ENCODE results near the gene TIMM21. TPM values are rescaled to one million over a fixed set of nuclear protein-coding genes. Genes with fewer than 3 reads are reported as not detected.

TIMM21 gene, protein sequence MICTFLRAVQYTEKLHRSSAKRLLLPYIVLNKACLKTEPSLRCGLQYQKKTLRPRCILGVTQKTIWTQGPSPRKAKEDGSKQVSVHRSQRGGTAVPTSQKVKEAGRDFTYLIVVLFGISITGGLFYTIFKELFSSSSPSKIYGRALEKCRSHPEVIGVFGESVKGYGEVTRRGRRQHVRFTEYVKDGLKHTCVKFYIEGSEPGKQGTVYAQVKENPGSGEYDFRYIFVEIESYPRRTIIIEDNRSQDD
- total RNA-seq = 10 to 100 TPM in 1 of 2 donors, 1 to 10 TPM in 1; 3.9 to 23.1 TPM

DNA sequence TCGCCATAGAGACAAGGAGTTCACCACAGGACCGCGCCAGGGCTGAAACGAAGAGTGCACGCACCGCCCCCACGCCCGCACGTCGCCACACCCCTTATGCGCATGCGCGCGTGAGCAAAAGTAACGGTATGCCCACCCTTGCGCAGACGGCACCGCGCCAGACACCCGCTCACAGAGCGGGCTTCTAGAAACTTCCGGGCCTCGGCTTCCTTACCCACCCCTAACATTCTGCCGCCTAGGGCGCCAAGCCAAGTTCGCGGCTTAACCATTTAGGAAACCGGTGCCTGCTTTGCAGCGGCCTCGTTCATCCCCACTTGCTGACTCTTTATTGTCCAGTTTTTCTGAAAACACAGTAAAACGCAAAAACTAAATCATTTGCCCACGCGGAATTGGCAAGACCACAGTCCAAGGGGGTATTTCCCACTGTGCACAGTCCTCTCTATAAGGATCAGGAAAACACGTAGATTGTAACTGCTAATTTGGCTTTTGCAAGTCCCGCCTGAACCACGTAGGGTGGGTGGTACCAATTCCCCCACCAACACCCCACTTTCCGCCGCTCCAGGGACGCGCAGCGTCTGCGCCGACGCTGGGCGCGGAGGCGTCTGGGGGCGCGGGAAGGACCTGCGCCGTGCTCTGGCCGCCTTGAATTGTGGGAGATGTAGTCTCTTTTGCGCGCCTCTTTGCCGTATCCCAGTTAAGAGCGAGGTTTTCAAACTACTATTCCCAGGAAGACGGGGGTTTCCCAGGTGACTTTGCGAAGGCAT is at the start of gene TIMM21, which contains the start of gene FBXO15:
TSS of gene TIMM21 (plus strand) at position 745 of the 764 bp plus-strand sequence. CDS start 286 bp downstream, outside the sequence.
TSS of gene FBXO15 (minus strand) at position 56 of the 764 bp plus-strand sequence. CDS start at position 7, 49 bp downstream.
- peak; percentile 31 to 72 (median 60) for TF ChIP-seq POLR2A (IDR thresholded peaks at IDR 0.05)
- TF ChIP-seq, protein P1, sequence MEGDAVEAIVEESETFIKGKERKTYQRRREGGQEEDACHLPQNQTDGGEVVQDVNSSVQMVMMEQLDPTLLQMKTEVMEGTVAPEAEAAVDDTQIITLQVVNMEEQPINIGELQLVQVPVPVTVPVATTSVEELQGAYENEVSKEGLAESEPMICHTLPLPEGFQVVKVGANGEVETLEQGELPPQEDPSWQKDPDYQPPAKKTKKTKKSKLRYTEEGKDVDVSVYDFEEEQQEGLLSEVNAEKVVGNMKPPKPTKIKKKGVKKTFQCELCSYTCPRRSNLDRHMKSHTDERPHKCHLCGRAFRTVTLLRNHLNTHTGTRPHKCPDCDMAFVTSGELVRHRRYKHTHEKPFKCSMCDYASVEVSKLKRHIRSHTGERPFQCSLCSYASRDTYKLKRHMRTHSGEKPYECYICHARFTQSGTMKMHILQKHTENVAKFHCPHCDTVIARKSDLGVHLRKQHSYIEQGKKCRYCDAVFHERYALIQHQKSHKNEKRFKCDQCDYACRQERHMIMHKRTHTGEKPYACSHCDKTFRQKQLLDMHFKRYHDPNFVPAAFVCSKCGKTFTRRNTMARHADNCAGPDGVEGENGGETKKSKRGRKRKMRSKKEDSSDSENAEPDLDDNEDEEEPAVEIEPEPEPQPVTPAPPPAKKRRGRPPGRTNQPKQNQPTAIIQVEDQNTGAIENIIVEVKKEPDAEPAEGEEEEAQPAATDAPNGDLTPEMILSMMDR (IDR thresholded peaks at IDR 0.05) = peak in 2 of 7 experiments; percentile 16 to 25
- Histone ChIP-seq H3K9me3 (no peaks in the 10 kb centered on the region), H3K27ac (peak within 1 kb of the TSS; percentile 67 to 89 (median 84)), H3K4me3 (peak within 1 kb of the TSS; percentile 45 to 52), H3K36me3 (replicated peaks in 1 of 2; ENCODE audit: insufficient read depth in 1 of 2, low read depth in 2 of 2) (no peaks in the 10 kb centered on the region), H3K27me3 (no peaks in the 10 kb centered on the region), H3K4me1 (peaks cover 27% of the 10 kb centered on the region)
- WGBS, 2 donors = 0 to 1% methylated on average over 48 to 58 of the region's 58 CpGs
- intact Hi-C loops (cut with DNase I) = no loop called here
- peak; percentile 97 for ATAC-seq
- DNase-seq = peak; percentile 95 to 97 (median 97)

DNA sequence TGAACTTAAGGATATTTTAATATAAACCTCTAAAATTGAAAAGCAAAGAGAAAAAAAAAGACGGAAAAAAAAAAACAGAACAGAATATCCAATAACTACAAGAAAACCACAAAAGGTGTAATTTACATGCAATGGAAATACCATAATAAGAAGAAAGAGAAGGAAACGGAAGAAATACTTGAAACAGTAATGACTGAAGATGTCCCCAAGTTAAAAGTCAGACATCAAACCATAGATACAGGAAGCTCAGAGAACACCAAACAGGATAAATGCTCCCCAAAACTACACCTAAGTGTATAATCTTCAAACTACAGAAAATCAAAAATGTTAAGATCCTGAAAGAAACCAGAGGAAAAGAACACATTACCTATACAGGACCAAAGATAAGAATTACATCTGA is 39.9 kb upstream of the TIMM21 start:
- ATAC-seq (no peak), DNase-seq (no peak)
- Histone ChIP-seq H3K4me3 (no peak overlapping the region), H3K36me3 (replicated peaks in 1 of 2; ENCODE audit: insufficient read depth in 1 of 2, low read depth in 2 of 2) (no peaks in the 10 kb centered on the region), H3K9me3 (no peaks in the 10 kb centered on the region), H3K4me1 (no peaks in the 10 kb centered on the region), H3K27me3 (no peaks in the 10 kb centered on the region), H3K27ac (no peak overlapping the region)
- no peak for TF ChIP-seq POLR2A (IDR thresholded peaks at IDR 0.05)
- TF ChIP-seq, protein P1 (IDR thresholded peaks at IDR 0.05) = no peak
- 68 to 78% methylated on average over 2 of the region's 2 CpGs for WGBS, 2 donors
- intact Hi-C loops (cut with DNase I) = no loop called here

DNA sequence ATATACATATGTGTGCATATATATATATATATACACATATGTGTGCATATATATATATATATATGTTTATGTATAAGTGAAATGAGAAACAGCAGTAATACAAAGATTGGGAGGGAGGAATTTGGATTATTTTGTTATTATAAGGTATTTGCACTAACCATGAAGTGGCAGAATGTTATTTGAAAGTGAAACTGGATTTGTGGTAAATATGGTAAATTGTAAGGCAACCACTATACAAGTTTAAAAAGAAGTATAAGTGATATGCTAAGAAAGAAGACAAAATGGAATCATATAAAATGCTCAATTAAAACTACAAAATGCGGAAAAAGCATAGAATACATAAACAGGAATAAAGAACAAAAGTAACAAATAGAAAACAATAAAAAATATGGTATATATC is 38.2 kb upstream of the TIMM21 start:
- ATAC-seq (no peak), DNase-seq (no peak)
- H3K36me3 ChIP-seq (replicated peaks in 1 of 2; ENCODE audit: insufficient read depth in 1 of 2, low read depth in 2 of 2) = no peaks in the 10 kb centered on the region
- no peaks in the 10 kb centered on the region for H3K9me3 ChIP-seq
- H3K4me3 ChIP-seq = no peak overlapping the region
- H3K27me3 ChIP-seq = no peaks in the 10 kb centered on the region
- 96 to 100% methylated on average over 1 of the region's 1 CpG for WGBS, 2 donors
- TF ChIP-seq POLR2A (IDR thresholded peaks at IDR 0.05) = no peak
- TF ChIP-seq, protein P1 (IDR thresholded peaks at IDR 0.05) = no peak
- no peaks in the 10 kb centered on the region for H3K4me1 ChIP-seq
- H3K27ac ChIP-seq = no peak overlapping the region
- intact Hi-C loops (cut with DNase I) = no loop called here

DNA sequence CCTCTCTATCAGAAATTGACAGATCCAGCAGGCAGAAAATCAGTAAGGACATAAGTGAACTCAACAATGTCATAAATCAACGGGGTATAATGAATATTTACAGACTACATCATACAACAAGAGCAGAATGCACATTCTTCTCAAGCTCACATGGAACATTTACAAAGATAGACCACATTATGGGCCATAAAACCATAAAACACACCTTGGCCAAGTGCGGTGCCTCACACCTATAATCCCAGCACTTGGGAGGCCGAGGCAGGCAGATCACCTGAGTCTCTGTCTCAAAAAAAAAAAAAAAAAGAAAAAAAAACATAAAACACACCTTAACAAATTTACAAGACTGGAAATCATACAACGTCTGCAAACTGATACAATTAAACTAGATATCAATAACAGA is 37.3 kb upstream of the TIMM21 start:
- H3K4me3 ChIP-seq = no peak overlapping the region
- no peak overlapping the region for H3K27ac ChIP-seq
- no peaks in the 10 kb centered on the region for H3K9me3 ChIP-seq
- WGBS, 2 donors = 85 to 86% methylated on average over 4 of the region's 4 CpGs
- H3K4me1 ChIP-seq = no peaks in the 10 kb centered on the region
- ATAC-seq = no peak
- TF ChIP-seq POLR2A (IDR thresholded peaks at IDR 0.05) = no peak
- TF ChIP-seq, protein P1 (IDR thresholded peaks at IDR 0.05) = no peak
- no peak for DNase-seq
- intact Hi-C loops (cut with DNase I) = no loop called here
- H3K27me3 ChIP-seq = no peaks in the 10 kb centered on the region
- H3K36me3 ChIP-seq (replicated peaks in 1 of 2; ENCODE audit: insufficient read depth in 1 of 2, low read depth in 2 of 2) = no peaks in the 10 kb centered on the region

Data from body of pancreas (tissue), 4 donors.